Measurements from ENCODE around the gene CCSER2.

CCSER2 gene

GRCh38 chr10:84546609-84547008 lies 218.2 kb downstream of the CCSER2 start:
- Histone ChIP-seq H3K4me3 (ENCODE audit: low read depth, low read length) (no peak overlapping the region), H3K9me3 (ENCODE audit: severe bottlenecking) (no peaks in the 10 kb centered on the region), H3K27ac (no peak overlapping the region), H3K27me3 (ENCODE audit: insufficient read depth, low read depth, severe bottlenecking) (no peaks in the 10 kb centered on the region), H3K36me3 (no peaks in the 10 kb centered on the region)
- TF ChIP-seq CTCF (IDR thresholded peaks at IDR 0.05; ENCODE audit: low read depth, low read length) = no peak
- DNase-seq = no peak

- Histone ChIP-seq H3K36me3 (no peaks in the 10 kb centered on the region), H3K27ac (no peak overlapping the region), H3K4me3 (ENCODE audit: low read depth, low read length) (no peak overlapping the region), H3K27me3 (ENCODE audit: insufficient read depth, low read depth, severe bottlenecking) (no peaks in the 10 kb centered on the region), H3K9me3 (ENCODE audit: severe bottlenecking) (no peaks in the 10 kb centered on the region)
- DNase-seq = no peak
- no peak for TF ChIP-seq CTCF (IDR thresholded peaks at IDR 0.05; ENCODE audit: low read depth, low read length)
These were observed 219.2 kb downstream of the CCSER2 start for GRCh38 chr10:84547616-84548015.

- Histone ChIP-seq H3K27me3 (ENCODE audit: insufficient read depth, low read depth, severe bottlenecking) (no peaks in the 10 kb centered on the region), H3K36me3 (no peaks in the 10 kb centered on the region), H3K4me3 (ENCODE audit: low read depth, low read length) (no peak overlapping the region), H3K27ac (no peak overlapping the region), H3K9me3 (ENCODE audit: severe bottlenecking) (no peaks in the 10 kb centered on the region)
- peak; percentile 52 for TF ChIP-seq CTCF (IDR thresholded peaks at IDR 0.05; ENCODE audit: low read depth, low read length)
- DNase-seq = no peak
These were observed 220.5 kb downstream of the CCSER2 start for GRCh38 chr10:84548869-84549268.

GRCh38 chr10:84549368-84550165 lies 221.2 kb downstream of the CCSER2 start:
- no peak overlapping the region for H3K4me3 ChIP-seq (ENCODE audit: low read depth, low read length)
- no peaks in the 10 kb centered on the region for H3K36me3 ChIP-seq
- H3K27ac ChIP-seq = no peak overlapping the region
- no peaks in the 10 kb centered on the region for H3K27me3 ChIP-seq (ENCODE audit: insufficient read depth, low read depth, severe bottlenecking)
- no peak for DNase-seq
- TF ChIP-seq CTCF (IDR thresholded peaks at IDR 0.05; ENCODE audit: low read depth, low read length) = no peak
- H3K9me3 ChIP-seq (ENCODE audit: severe bottlenecking) = no peaks in the 10 kb centered on the region

GRCh38 chr10:84550756-84551436 lies 222.5 kb downstream of the CCSER2 start:
- Histone ChIP-seq H3K4me3 (ENCODE audit: low read depth, low read length) (no peak overlapping the region), H3K36me3 (no peaks in the 10 kb centered on the region), H3K9me3 (ENCODE audit: severe bottlenecking) (no peaks in the 10 kb centered on the region), H3K27ac (no peak overlapping the region), H3K27me3 (ENCODE audit: insufficient read depth, low read depth, severe bottlenecking) (no peaks in the 10 kb centered on the region)
- DNase-seq = no peak
- TF ChIP-seq CTCF (IDR thresholded peaks at IDR 0.05; ENCODE audit: low read depth, low read length) = no peak

Data from WERI-Rb-1 (cell line).